HG03378 (cell line): ENCODE data around the gene UBE3A.

Experiments used
- ATAC-seq: cut with Tn5 transposase; IDR thresholded peaks from one replicate; pipeline ENCODE4 v1.9.1; 2021; ENCODE audit warnings: mild to moderate bottlenecking, moderate library complexity; ENCODE audit not compliant: unreplicated experiment

Gene UBE3A

DNA sequence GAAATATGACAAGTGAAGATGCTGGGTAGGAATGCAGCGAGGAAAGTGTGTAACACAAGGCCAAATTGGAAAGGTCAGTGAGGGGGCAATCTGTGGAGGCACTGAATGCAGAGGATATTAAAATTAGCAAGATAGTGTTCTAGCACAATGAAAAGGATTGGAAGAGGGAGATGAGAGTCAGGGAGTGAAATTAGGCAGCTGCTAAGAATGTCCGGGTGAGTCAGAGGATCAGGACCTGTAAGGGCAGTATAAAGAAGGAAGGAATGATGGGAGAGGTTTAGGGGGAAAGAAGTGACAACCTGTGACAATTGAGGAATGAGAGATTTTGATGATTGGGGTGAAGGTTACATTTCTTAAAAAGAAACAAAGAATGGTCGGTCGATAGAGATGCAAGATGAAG lies 103.5 kb downstream of the UBE3A start:
- ATAC-seq, result no peak

- no peak for ATAC-seq
Measured at GRCh38 chr15:25333049-25333448, 105.8 kb downstream of the UBE3A start.

- ATAC-seq, result no peak
Measured at GRCh38 chr15:25332306-25332705, 106.5 kb downstream of the UBE3A start.

DNA sequence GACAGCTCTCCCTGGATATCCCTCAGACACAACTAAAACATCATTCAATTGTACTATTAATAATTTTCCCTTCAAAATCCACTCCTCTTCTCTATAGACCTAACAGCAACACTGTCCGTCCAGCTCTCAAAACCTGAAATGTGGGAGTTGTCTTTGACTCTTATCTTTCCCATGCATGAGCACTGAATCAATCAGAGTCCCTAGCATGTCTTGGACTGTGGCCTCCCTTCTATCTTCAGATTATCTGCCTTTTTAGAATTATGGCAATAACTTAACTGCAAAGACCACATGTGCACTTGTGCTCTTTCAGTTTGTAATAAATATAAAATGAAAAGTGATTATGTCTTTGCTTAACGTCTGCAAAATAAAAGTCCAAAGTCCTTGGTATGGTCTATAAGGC lies 107.0 kb downstream of the UBE3A start:
- no peak for ATAC-seq

DNA sequence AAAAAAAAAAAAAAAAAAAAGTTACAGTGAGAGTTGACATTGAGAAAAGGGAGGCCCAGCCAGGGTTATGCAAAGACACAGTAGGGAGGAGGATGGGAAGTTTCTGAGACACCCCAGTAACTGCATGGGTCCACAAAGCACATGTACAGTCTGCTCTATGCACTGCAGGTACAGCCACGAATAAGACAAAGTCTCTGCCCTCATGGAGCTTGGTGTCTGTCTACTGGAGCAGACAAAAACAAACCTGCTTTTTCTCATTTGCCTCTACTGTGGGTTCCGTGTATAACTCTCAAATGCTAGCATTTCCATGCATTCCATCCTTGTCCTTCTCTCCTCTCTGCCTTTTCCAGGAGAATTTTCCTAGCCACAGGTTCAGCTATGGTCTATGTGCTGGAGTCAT lies 107.4 kb downstream of the UBE3A start:
- ATAC-seq, result no peak

- ATAC-seq, result no peak
Measured at GRCh38 chr15:25329696-25330095, 109.1 kb downstream of the UBE3A start.

- ATAC-seq, result no peak
Measured at GRCh38 chr15:25327686-25328085, 111.1 kb downstream of the UBE3A start.

- no peak for ATAC-seq
Measured at GRCh38 chr15:25325187-25325586, 113.6 kb downstream of the UBE3A start.

DNA sequence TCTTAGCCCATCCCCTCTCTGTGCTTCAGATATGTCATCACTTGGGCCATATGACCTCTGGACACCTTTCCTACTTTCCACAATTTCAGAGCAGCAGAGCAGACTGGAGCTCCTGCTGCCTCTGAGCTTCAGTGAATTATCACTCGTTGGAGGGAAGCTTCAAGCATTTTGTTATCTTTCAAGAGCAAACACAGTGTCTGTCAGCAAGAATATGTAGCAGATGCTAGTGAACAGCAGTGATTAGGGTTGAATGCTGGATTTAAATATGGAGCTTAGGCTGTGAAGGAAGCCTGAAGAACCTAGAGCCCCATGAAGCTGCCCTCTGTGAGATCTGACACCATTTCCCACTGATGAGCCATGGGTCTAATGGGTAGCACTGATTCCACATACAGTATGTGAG lies 115.4 kb downstream of the UBE3A start:
- no peak for ATAC-seq

- no peak for ATAC-seq
Measured at GRCh38 chr15:25287823-25288222, 151.0 kb downstream of the UBE3A start.
